Large intestine (tissue), 3 donors: Measurements from ENCODE around the gene CABP2. TPM values are rescaled to one million over a fixed set of nuclear protein-coding genes. Genes with fewer than 3 reads are reported as not detected.
"Not testable (repeated sequence)": the region's sequence is repeated elsewhere in the genome, so short reads cannot be mapped to it uniquely, and the experiment has no call there.

ENCODE experiments used
- DNase-seq, 2 donors: peaks; one replicate each; pipeline versions ENCODE4 v3.0.0 to v3.0.0-alpha.2; 2013
- H3K27ac ChIP-seq: one replicate; pipeline ENCODE4 v1.5.1; 2013; ENCODE audit warnings: low read length
- H3K27me3 ChIP-seq: 2 replicates; pipeline ENCODE4 v1.6.1; 2013; ENCODE audit warnings: low read length; ENCODE audit not compliant: control insufficient read depth, insufficient read depth
- H3K36me3 ChIP-seq: 2 replicates; pipeline ENCODE4 v1.6.1; 2013; ENCODE audit warnings: low read length; ENCODE audit not compliant: control insufficient read depth, insufficient read depth
- H3K4me1 ChIP-seq: one replicate; pipeline ENCODE4 v1.6.1; 2013; ENCODE audit warnings: low read length; ENCODE audit not compliant: control insufficient read depth, insufficient read depth
- H3K4me3 ChIP-seq: one replicate; pipeline ENCODE4 v1.5.1; 2013; ENCODE audit warnings: low read length
- H3K9me3 ChIP-seq: one replicate; pipeline ENCODE4 v1.6.1; 2013; ENCODE audit warnings: mild to moderate bottlenecking, low read depth, low read length, moderate library complexity; ENCODE audit not compliant: control insufficient read depth
- WGBS: methylation state at CpG from one replicate; pipeline ENCODE4 v1.1.5; 2013; ENCODE audit warnings: low lambda C conversion rate; ENCODE audit not compliant: insufficient coverage; 5-methylcytosine and 5-hydroxymethylcytosine counted together
- polyA plus RNA-seq: library from polyadenylated mRNA; unstranded; fragments of 120-200 nt; gene quantifications from one replicate; pipeline ENCODE4 v1.2.1, GENCODE V29; 2013

Gene CABP2
- polyA plus RNA-seq, 1 donor = 0.07 TPM

- peaks cover 13% of the 10 kb centered on the region for H3K4me1 ChIP-seq
- H3K9me3 ChIP-seq = peaks cover 4% of the 10 kb centered on the region
- no peaks in the 10 kb centered on the region for H3K36me3 ChIP-seq
- H3K27me3 ChIP-seq = no peaks in the 10 kb centered on the region
- WGBS = no CpG with 5 or more reads among the region's 25 CpGs
- H3K4me3 ChIP-seq = no peak overlapping the region
- DNase-seq = peak in 1 of 2 donors; percentile 40
- H3K27ac ChIP-seq = no peak overlapping the region
Observed at GRCh38 chr11:67523556-67524479, 572 bp upstream of the CABP2 start.

- 100% methylated on average over 1 of the region's 15 CpGs for WGBS
- no peaks in the 10 kb centered on the region for H3K27me3 ChIP-seq
- no peak overlapping the region for H3K4me3 ChIP-seq
- H3K36me3 ChIP-seq = no peaks in the 10 kb centered on the region
- no peak for DNase-seq
- peaks cover 13% of the 10 kb centered on the region for H3K4me1 ChIP-seq
- H3K27ac ChIP-seq = no peak overlapping the region
- peaks cover 4% of the 10 kb centered on the region for H3K9me3 ChIP-seq
Observed at GRCh38 chr11:67522338-67522737, 908 bp downstream of the CABP2 start.

- Histone ChIP-seq H3K27me3 (no peaks in the 10 kb centered on the region), H3K4me3 (no peak overlapping the region), H3K9me3 (peaks cover 4% of the 10 kb centered on the region), H3K36me3 (no peaks in the 10 kb centered on the region), H3K4me1 (peaks cover 13% of the 10 kb centered on the region), H3K27ac (no peak overlapping the region)
- no CpG with 5 or more reads among the region's 10 CpGs for WGBS
- no peak for DNase-seq
Observed at GRCh38 chr11:67521924-67522323, 1.3 kb downstream of the CABP2 start.

- WGBS = no CpG with 5 or more reads among the region's 16 CpGs
- Histone ChIP-seq H3K27ac (no peak overlapping the region), H3K27me3 (no peaks in the 10 kb centered on the region), H3K36me3 (no peaks in the 10 kb centered on the region), H3K9me3 (peaks cover 4% of the 10 kb centered on the region), H3K4me3 (no peak overlapping the region), H3K4me1 (peaks cover 13% of the 10 kb centered on the region)
- DNase-seq = no peak
Observed at GRCh38 chr11:67520856-67521824, 2.1 kb downstream of the CABP2 start.

- no peak overlapping the region for H3K4me3 ChIP-seq
- DNase-seq = no peak
- peaks cover 5% of the 10 kb centered on the region for H3K4me1 ChIP-seq
- WGBS = 100% methylated on average over 1 of the region's 32 CpGs
- no peaks in the 10 kb centered on the region for H3K36me3 ChIP-seq
- no peaks in the 10 kb centered on the region for H3K27me3 ChIP-seq
- no peak overlapping the region for H3K27ac ChIP-seq
- peaks cover 4% of the 10 kb centered on the region for H3K9me3 ChIP-seq
Observed at GRCh38 chr11:67519726-67520125, 3.5 kb downstream of the CABP2 start.

GRCh38 chr11:67517784-67518552 is 5.3 kb downstream of the CABP2 start:
- Histone ChIP-seq H3K9me3 (peaks cover 4% of the 10 kb centered on the region), H3K36me3 (no peaks in the 10 kb centered on the region), H3K27ac (no peak overlapping the region), H3K4me1 (no peaks in the 10 kb centered on the region), H3K4me3 (no peak overlapping the region), H3K27me3 (no peaks in the 10 kb centered on the region)
- DNase-seq = no peak
- WGBS = no CpG with 5 or more reads among the region's 10 CpGs

GRCh38 chr11:67516806-67517205 is 6.4 kb downstream of the CABP2 start:
- H3K4me1 ChIP-seq = no peaks in the 10 kb centered on the region
- no peaks in the 10 kb centered on the region for H3K27me3 ChIP-seq
- peaks cover 4% of the 10 kb centered on the region for H3K9me3 ChIP-seq
- no CpG with 5 or more reads among the region's 9 CpGs for WGBS
- no peaks in the 10 kb centered on the region for H3K36me3 ChIP-seq
- H3K27ac ChIP-seq = no peak overlapping the region
- no peak for DNase-seq
- H3K4me3 ChIP-seq = no peak overlapping the region

GRCh38 chr11:67514116-67514515 is 9.1 kb downstream of the CABP2 start:
- no peak for DNase-seq
- peaks cover 21% of the 10 kb centered on the region for H3K4me1 ChIP-seq
- H3K4me3 ChIP-seq = no peak overlapping the region
- H3K27me3 ChIP-seq = no peaks in the 10 kb centered on the region
- H3K27ac ChIP-seq = no peak overlapping the region
- H3K36me3 ChIP-seq = no peaks in the 10 kb centered on the region
- no peaks in the 10 kb centered on the region for H3K9me3 ChIP-seq
- WGBS = 100% methylated on average over 2 of the region's 7 CpGs

GRCh38 chr11:67511558-67511957 is 11.7 kb downstream of the CABP2 start:
- H3K27me3 ChIP-seq, DNase-seq, H3K27ac ChIP-seq, H3K9me3 ChIP-seq, H3K4me3 ChIP-seq, H3K36me3 ChIP-seq: not testable (repeated sequence)
- H3K4me1 ChIP-seq = peaks cover 37% of the 10 kb centered on the region
- WGBS = no CpG with 5 or more reads among the region's 4 CpGs

GRCh38 chr11:67510023-67510345 is 13.3 kb downstream of the CABP2 start:
- H3K27ac ChIP-seq = peak overlapping the region; percentile 76

More at GRCh38 chr11:67510023-67510345, 13.3 kb downstream of the CABP2 start:
- no peaks in the 10 kb centered on the region for H3K27me3 ChIP-seq
- no peak overlapping the region for H3K4me3 ChIP-seq
- peak in 1 of 2 donors; percentile 23 for DNase-seq
- peaks cover 8% of the 10 kb centered on the region for H3K36me3 ChIP-seq
- no peaks in the 10 kb centered on the region for H3K9me3 ChIP-seq
- 40% methylated on average over 2 of the region's 3 CpGs for WGBS
- H3K4me1 ChIP-seq = peaks cover 50% of the 10 kb centered on the region
